ENCODE results near the gene PNMA8A.
A peak's percentile ranks its signal among the peaks of the same experiment; 100 is the strongest.

The PNMA8A gene

DNA sequence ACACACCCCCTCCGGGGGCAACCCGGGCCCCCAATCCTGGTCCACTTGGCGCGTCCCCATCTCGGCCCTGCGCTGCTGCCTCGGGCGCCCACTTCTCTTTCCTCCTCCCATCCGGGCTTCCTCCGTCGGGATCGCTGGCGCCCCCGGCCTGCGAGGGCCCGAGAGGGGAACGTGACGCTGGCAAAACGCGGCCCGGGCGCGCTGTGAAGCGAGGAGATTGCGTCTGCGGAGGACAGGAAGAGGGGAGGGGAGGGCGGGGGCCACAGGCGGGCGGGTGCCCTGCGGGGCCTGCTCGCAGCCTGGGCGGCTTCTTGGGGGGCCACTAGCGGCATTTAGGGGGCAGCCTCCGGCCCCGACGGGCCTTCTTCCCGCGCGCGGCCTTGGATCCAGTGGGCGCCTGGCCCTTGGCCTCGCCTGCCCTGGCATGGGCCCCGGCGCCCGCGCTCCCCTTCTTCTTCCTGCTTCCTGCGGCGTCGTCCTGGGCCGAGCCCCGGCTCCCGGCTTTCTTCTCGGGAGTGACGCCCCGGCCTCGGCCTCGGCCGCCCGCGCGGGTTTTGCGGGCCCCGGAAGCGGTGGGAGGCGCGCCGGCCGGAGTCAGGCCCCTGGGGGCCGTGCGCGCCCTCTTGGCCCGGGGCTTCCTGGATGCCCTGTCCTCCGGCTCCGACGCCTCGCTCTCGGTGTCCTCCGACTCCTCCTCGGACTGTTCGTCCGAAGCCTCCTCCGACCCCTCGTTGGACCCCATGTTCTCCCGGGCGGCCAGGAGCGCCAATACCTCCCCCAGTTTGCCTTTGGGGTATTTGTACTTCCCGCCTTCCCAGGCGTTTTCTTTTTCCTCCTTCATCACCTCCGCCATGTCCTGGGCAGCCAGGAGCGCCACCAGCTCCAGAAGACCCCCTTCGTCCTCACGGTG lies 22.1 kb upstream of the PNMA8A start:
- Histone ChIP-seq H3K4me3 (peak overlapping the region; percentile 65), H3K36me3 (no peaks in the 10 kb centered on the region), H3K9ac (peak overlapping the region; percentile 81), H3K4me1 (peaks cover 76% of the 10 kb centered on the region), H3K27ac (peak overlapping the region; percentile 91), H3K27me3 (peaks cover 79% of the 10 kb centered on the region), H3K9me3 (no peaks in the 10 kb centered on the region), H3K4me2 (peak overlapping the region; percentile 98), H4K20me1 (no peaks in the 10 kb centered on the region)
- no peak for TF ChIP-seq Cebpa-rat (IDR thresholded peaks at IDR 0.05)

DNA sequence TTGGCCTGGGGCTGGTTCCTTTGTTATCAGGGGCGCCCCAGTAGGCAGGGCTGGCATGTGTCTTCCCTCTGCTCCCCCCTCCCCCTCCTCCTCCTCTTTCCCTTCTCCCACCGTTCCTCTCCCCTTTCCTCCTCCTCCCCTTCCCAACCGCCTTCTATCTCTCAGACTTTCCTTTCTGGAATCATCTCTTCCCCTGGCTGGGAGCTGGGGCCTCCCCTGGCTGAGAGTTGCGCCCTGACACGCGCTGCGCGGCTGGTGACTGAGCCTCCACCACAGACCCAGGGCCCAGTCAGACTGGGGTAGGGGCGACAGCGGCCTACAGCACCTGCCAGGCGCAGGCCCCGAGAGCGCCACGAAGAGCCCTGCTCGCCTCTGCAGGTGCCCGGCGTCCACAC lies 21.5 kb upstream of the PNMA8A start:
- H4K20me1 ChIP-seq = no peaks in the 10 kb centered on the region
- peaks cover 76% of the 10 kb centered on the region for H3K4me1 ChIP-seq
- H3K27me3 ChIP-seq = peaks cover 86% of the 10 kb centered on the region
- peak overlapping the region; percentile 98 for H3K4me2 ChIP-seq
- peak overlapping the region; percentile 81 for H3K9ac ChIP-seq
- no peak for TF ChIP-seq Cebpa-rat (IDR thresholded peaks at IDR 0.05)
- peak overlapping the region; percentile 65 for H3K4me3 ChIP-seq
- H3K9me3 ChIP-seq = no peaks in the 10 kb centered on the region
- no peaks in the 10 kb centered on the region for H3K36me3 ChIP-seq
- H3K27ac ChIP-seq = peak overlapping the region; percentile 91

DNA sequence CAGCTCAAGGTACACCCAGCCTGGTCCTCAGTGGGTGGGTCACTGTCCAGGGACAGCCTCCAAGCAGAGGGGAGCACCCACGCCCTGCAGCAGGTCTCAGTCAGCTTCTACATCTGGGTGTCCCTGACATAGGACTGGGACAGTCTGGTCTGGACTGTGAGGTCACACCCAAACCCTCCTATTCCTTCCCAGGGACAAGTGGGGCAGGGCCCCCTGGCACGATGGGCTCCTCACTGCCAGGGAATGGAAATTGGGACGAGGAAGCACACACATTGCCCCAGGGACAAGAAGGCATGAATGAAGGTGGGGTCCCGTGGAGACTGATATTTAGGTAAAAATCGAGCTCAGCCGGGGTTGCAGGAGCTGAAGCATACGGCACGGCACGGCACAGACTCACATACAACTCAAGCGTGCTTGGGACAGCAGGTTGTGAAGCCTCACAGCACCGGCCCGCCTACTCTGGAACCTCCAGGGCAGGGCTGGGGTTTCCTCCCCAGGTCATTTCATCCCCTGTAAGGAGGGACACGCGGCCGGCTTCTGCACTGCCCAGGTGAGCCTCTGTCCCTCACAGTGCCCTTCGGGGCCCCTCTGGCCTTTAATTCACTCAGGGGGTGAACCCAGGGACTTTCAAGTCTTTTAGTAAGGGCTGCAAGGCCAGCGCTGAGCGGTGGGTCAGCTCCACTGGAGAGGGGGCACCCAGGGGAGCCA lies 20.8 kb upstream of the PNMA8A start:
- Histone ChIP-seq H3K4me3 (peak overlapping the region; percentile 65), H3K9ac (peak overlapping the region; percentile 81), H3K27ac (peak overlapping the region; percentile 91), H3K36me3 (no peaks in the 10 kb centered on the region), H3K9me3 (no peaks in the 10 kb centered on the region), H3K4me2 (peak overlapping the region; percentile 98), H4K20me1 (no peaks in the 10 kb centered on the region), H3K27me3 (peaks cover 87% of the 10 kb centered on the region), H3K4me1 (peaks cover 83% of the 10 kb centered on the region)
- no peak for TF ChIP-seq Cebpa-rat (IDR thresholded peaks at IDR 0.05)

DNA sequence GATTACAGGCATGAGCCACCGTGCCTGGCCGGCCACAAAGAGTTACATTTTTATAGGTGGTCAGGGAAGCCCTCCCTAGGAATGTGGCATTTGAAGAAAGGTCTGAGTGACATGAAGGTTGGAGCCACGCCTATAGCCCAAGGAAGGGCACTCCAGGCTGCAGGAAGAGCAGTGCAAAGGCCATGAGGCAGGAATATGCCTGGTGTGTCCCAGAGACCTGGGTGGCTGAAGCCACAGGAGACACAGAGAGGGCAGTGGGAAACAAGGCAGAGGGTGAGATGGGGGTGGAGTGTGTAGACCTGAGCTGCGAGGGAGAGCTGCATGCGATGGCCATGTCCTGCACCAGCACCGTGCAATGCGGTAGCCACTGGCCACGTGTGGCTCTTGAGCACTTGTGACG lies 19.4 kb upstream of the PNMA8A start:
- Histone ChIP-seq H3K4me3 (no peak overlapping the region), H4K20me1 (no peaks in the 10 kb centered on the region), H3K9me3 (no peaks in the 10 kb centered on the region), H3K27me3 (peaks cover 80% of the 10 kb centered on the region), H3K36me3 (no peaks in the 10 kb centered on the region), H3K9ac (no peak overlapping the region), H3K27ac (no peak overlapping the region), H3K4me2 (peak overlapping the region; percentile 98; the same call in 1 of the 2 replicates), H3K4me1 (peaks cover 89% of the 10 kb centered on the region)
- TF ChIP-seq Cebpa-rat (IDR thresholded peaks at IDR 0.05) = no peak

DNA sequence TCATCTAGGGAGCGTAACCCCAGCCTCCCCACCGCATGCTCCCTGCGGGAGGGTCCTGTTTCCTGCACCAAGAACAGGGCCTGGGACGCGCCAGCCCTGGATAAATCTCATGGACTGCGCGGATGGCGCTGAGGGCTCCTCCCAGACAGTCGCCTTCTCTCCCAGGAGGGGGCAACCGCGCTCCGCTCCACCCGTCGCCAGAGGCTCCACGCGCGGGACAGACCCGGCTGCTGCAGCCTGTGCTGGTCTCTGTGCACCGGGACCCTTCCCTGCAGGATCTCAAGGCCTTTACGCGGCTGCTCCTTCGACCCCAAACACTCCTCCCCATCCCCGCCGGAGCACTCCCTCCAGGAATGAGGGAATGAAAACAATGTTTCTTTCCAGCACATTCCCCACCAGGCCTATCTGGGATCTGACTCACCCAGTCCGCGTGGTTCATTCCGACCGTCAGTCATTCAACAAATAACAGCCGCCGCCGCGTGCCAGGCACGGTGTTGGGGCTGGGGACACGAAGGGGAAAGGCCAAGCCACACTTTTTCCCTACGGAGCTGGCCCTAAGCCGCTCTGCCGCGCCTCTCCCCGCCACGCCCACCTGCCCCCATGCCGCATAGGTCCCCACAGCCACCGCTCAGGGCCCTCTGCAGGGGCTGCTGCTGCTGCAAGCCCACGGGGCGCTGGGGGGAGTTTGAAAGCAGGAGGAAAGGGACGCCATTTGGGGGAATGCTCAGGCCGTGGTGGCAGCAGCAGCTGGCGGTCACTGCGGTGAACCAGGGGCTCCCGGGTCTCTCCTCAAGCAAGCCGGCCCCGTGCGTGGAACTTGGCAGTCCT lies 18.3 kb upstream of the PNMA8A start:
- Histone ChIP-seq H3K27ac (no peak overlapping the region), H3K4me2 (peak overlapping the region; percentile 98), H3K4me3 (peak overlapping the region; percentile 50), H3K9me3 (no peaks in the 10 kb centered on the region), H3K9ac (no peak overlapping the region), H3K36me3 (no peaks in the 10 kb centered on the region), H3K27me3 (peaks cover 69% of the 10 kb centered on the region), H3K4me1 (peaks cover 78% of the 10 kb centered on the region), H4K20me1 (no peaks in the 10 kb centered on the region)
- TF ChIP-seq Cebpa-rat (IDR thresholded peaks at IDR 0.05) = no peak

DNA sequence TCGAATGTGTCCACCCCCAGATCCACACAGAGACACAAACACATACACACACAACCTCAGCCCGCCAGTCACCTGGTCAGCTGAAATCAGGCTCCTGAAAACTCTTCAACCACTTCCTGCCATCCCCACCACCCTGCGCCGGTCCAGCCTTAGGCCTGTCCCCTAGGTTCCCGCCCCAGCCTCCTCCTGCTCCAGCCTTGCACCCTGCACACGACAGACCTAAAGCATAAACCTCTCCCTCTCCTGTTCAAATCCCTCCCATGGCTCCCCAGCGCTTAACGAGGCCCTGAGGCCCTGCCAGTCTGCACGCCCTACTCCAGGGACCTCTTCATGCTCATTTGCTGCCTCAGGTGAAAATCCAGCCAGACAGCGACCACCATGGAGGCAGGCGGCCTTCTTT lies 17.2 kb upstream of the PNMA8A start:
- Histone ChIP-seq H3K27me3 (peaks cover 58% of the 10 kb centered on the region), H3K4me3 (no peak overlapping the region), H3K4me2 (peak overlapping the region; percentile 98), H3K27ac (no peak overlapping the region), H4K20me1 (no peaks in the 10 kb centered on the region), H3K9ac (no peak overlapping the region), H3K36me3 (no peaks in the 10 kb centered on the region), H3K4me1 (peaks cover 67% of the 10 kb centered on the region), H3K9me3 (no peaks in the 10 kb centered on the region)
- no peak for TF ChIP-seq Cebpa-rat (IDR thresholded peaks at IDR 0.05)

DNA sequence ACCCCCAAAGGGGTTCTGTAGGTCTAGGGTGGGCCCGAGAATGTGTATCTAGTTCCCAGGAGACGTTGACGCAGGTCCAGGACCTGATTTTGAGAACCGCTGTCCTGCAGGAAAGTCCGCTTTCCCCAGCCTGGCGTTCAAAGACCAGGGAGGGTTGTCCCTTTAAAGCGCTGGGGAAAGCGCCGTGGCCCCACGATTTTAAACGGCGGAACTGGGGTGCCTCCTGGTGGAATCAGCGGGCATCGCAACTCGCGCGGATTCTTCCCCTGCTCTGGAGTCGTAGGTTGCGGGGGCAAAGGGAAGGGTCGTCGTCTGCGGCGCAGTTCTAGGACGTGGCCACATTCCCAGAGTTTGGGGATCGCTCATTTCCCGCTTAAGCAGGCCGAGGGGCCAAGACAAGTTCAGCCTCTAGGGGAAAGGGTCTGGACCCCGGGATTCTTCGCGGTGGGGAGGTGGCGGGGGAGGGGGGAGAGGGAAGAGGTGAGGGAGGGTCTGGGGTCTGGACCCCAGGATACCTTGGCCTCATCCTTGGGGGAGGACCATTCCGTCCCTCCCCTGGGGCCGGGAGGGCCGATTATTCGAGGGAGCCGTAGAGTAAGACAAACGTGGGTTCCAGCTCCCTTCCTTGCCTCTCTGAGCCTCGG lies 16.6 kb upstream of the PNMA8A start:
- H4K20me1 ChIP-seq = no peaks in the 10 kb centered on the region
- peaks cover 52% of the 10 kb centered on the region for H3K27me3 ChIP-seq
- H3K9me3 ChIP-seq = no peaks in the 10 kb centered on the region
- 0 out of 2 replicates have a peak overlapping the region, but pooled peaks have one; percentile 54 for H3K9ac ChIP-seq
- TF ChIP-seq Cebpa-rat (IDR thresholded peaks at IDR 0.05) = no peak
- H3K4me3 ChIP-seq = peak overlapping the region; percentile 61
- peak overlapping the region; percentile 98 for H3K4me2 ChIP-seq
- peaks cover 62% of the 10 kb centered on the region for H3K4me1 ChIP-seq
- 0 out of 2 replicates have a peak overlapping the region, but pooled peaks have one; percentile 23 for H3K27ac ChIP-seq
- no peaks in the 10 kb centered on the region for H3K36me3 ChIP-seq

DNA sequence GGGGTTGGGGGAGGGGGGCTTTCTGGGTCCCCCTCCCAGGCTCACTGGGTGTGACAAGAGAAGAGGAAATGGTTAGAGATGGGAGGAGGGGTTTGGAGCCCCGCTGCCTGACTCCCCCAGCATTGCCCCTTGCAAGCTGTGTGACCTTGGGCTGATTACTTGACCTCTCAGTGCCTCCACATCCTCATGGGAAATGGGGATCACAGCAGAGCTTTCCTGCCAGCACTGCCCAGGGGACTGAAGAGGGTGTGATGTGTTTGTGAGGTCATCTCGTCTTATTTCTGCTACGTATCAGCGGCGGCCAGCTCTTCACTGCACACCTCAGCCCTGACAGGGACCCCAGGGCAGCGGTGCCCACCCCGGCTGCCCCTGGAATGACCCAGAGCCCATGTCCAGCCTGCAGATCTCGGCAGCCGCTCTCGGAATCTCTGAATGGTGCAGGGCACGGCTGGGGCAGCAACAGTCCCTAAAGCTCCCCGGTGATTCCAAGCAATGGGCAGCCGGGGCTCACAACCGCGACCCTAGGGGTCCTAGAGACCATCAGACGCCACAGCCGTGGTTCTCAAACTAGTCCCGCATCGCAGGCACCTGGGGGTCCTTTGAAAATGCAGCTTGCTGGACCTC lies 15.9 kb upstream of the PNMA8A start:
- Histone ChIP-seq H3K4me1 (peaks cover 56% of the 10 kb centered on the region), H3K27ac (0 out of 2 replicates have a peak overlapping the region, but pooled peaks have one; percentile 23), H4K20me1 (no peaks in the 10 kb centered on the region), H3K4me2 (peak overlapping the region; percentile 98), H3K9ac (0 out of 2 replicates have a peak overlapping the region, but pooled peaks have one; percentile 54), H3K9me3 (no peaks in the 10 kb centered on the region), H3K27me3 (peaks cover 46% of the 10 kb centered on the region), H3K36me3 (no peaks in the 10 kb centered on the region), H3K4me3 (peak overlapping the region; percentile 61)
- TF ChIP-seq Cebpa-rat (IDR thresholded peaks at IDR 0.05) = no peak

Measured in BLaER1 (cell line).